Caco-2 (cell line): ENCODE measurements around the gene SAP130. TPM values are rescaled to one million over a fixed set of nuclear protein-coding genes. Genes with fewer than 3 reads are reported as not detected.

Source experiments
- BruUV-seq: library from RNA; stranded (reverse); fragments of 400-500 nt; replicated peaks from 2 replicates; lab custom pipeline; 2021; lab: Mats Ljungman, UMichigan
- CTCF ChIA-PET: fragments of 300-600 bp; sonication (Branson Sonifier 250); formaldehyde crosslinking; loops from one replicate; lab custom pipeline; 2022; ENCODE audit warnings: antibody characterized with exemption; lab: Charles Lee
- POLR2A ChIA-PET: fragments of 300-600 bp; sonication (Branson Sonifier 250); formaldehyde crosslinking; loops from one replicate; lab custom pipeline; 2022; ENCODE audit warnings: antibody characterized with exemption; lab: Charles Lee
- DNase-seq, 2 experiments: peaks; one replicate each; pipeline versions ENCODE4 v3.0.0 to v3.0.0-alpha.2; 2020 to 2022
- H3K27me3 ChIP-seq: replicated peaks from 2 replicates; pipeline ENCODE4 v1.6.0; 2011; ENCODE audit warnings: low read length; ENCODE audit not compliant: control insufficient read depth, insufficient read depth
- H3K36me3 ChIP-seq: 2 replicates; pipeline ENCODE4 v1.5.1; 2011; ENCODE audit warnings: low read length; ENCODE audit not compliant: control insufficient read depth, insufficient read depth
- H3K4me1 ChIP-seq: fragments of 250-450 bp; sonication (Bioruptor Pico); 2 replicates; pipeline ENCODE4 v1.5.1; 2020; ENCODE audit warnings: mild to moderate bottlenecking
- H3K4me3 ChIP-seq: 2 replicates; pipeline ENCODE4 v1.5.1; 2011; ENCODE audit warnings: low read depth, mild to moderate bottlenecking, control low read depth, low read length
- H3K9me3 ChIP-seq: fragments of 250-450 bp; sonication (Bioruptor Pico); 2 replicates; pipeline ENCODE4 v1.5.1; 2020; ENCODE audit warnings: mild to moderate bottlenecking, moderate library complexity
- H3K27ac Mint-ChIP-seq: one replicate; pipeline ENCODE4 v1.8.0; 2022; ENCODE audit warnings: mixed read lengths; ENCODE audit not compliant: unreplicated experiment
- H3K27me3 Mint-ChIP-seq: one replicate; pipeline ENCODE4 v1.8.0; 2022; ENCODE audit warnings: mixed read lengths; ENCODE audit not compliant: insufficient read depth, unreplicated experiment
- H3K36me3 Mint-ChIP-seq: one replicate; pipeline ENCODE4 v1.8.0; 2022; ENCODE audit warnings: mild to moderate bottlenecking, mixed read lengths; ENCODE audit not compliant: insufficient read depth, unreplicated experiment
- H3K4me1 Mint-ChIP-seq: one replicate; pipeline ENCODE4 v1.8.0; 2022; ENCODE audit warnings: low read depth, mixed read lengths; ENCODE audit not compliant: unreplicated experiment
- H3K4me3 Mint-ChIP-seq: one replicate; pipeline ENCODE4 v1.8.0; 2022; ENCODE audit warnings: mild to moderate bottlenecking, moderate library complexity, mixed read lengths; ENCODE audit not compliant: unreplicated experiment
- H3K9me3 Mint-ChIP-seq: one replicate; pipeline ENCODE4 v1.8.0; 2022; ENCODE audit warnings: mixed read lengths; ENCODE audit not compliant: unreplicated experiment
- CTCF ChIP-seq, 2 experiments: fragments of 200-600 bp in 1 of 2; IDR thresholded peaks; 1 replicate in 1 of 2; 2 replicates in 1 of 2; pipeline versions ENCODE4 v1.5.1 to v1.8.0; 2011 to 2022; ENCODE audit warnings: antibody characterized with exemption in 1 of 2, control low read depth in 1 of 2, inconsistent platforms in 1 of 2, low read depth in 1 of 2, low read length in 1 of 2, mild to moderate bottlenecking in 1 of 2, moderate library complexity in 1 of 2; ENCODE audit not compliant: insufficient read depth in 1 of 2, severe bottlenecking in 1 of 2, unreplicated experiment in 1 of 2
- intact Hi-C: fragments of 100-400 bp; cut with micrococcal nuclease; formaldehyde crosslinking; loops from one replicate; pipeline ENCODE4 v1.10.0; 2022; ENCODE audit not compliant: unreplicated experiment
- total RNA-seq: library from RNA; stranded (reverse); gene quantifications from 2 replicates; pipeline ENCODE4 v1.2.3, GENCODE V29; 2022

Gene SAP130
- total RNA-seq, 1 experiment from 2014 or later: 43.3 TPM

GRCh38 chr2:127893494-127893893, 134.4 kb downstream of the SAP130 start:
- Mint-ChIP-seq H3K36me3 (no peaks in the 10 kb centered on the region), H3K4me3 (no peak overlapping the region), H3K27me3 (no peaks in the 10 kb centered on the region), H3K4me1 (peaks cover 13% of the 10 kb centered on the region), H3K27ac (no peak overlapping the region), H3K9me3 (no peaks in the 10 kb centered on the region)
- Histone ChIP-seq H3K4me1 (peaks cover 5% of the 10 kb centered on the region), H3K36me3 (no peaks in the 10 kb centered on the region), H3K4me3 (no peak overlapping the region), H3K9me3 (no peaks in the 10 kb centered on the region), H3K27me3 (no peaks in the 10 kb centered on the region)
- no TSS peak for BruUV-seq
- CTCF ChIA-PET: no interaction called here
- no peak for TF ChIP-seq CTCF (IDR thresholded peaks at IDR 0.05; ENCODE audit: insufficient read depth in 1 of 2, low read depth in 1 of 2, low read length in 1 of 2, severe bottlenecking in 1 of 2, unreplicated experiment in 1 of 2)
- intact Hi-C loops: loop anchor here (2.0 kb wide), 1 partner anchor 13 kb away; no protein-coding TSS in a partner anchor
- DNase-seq: no peak
- POLR2A ChIA-PET: no interaction called here

- Mint-ChIP-seq H3K27ac (no peak overlapping the region), H3K4me1 (peaks cover 13% of the 10 kb centered on the region), H3K27me3 (no peaks in the 10 kb centered on the region), H3K36me3 (no peaks in the 10 kb centered on the region), H3K4me3 (no peak overlapping the region), H3K9me3 (no peaks in the 10 kb centered on the region)
- Histone ChIP-seq H3K9me3 (no peaks in the 10 kb centered on the region), H3K36me3 (no peaks in the 10 kb centered on the region), H3K4me3 (no peak overlapping the region), H3K27me3 (no peaks in the 10 kb centered on the region), H3K4me1 (peaks cover 8% of the 10 kb centered on the region)
- intact Hi-C loops: loop anchor here (2.0 kb wide), 1 partner anchor 14 kb away; no protein-coding TSS in a partner anchor
- CTCF ChIA-PET: interaction anchor here (0.6 to 0.7 kb wide), 2 partner anchors 21 to 117 kb away, joined by 3 to 5 read pairs; no protein-coding TSS in a partner anchor
- POLR2A ChIA-PET: no interaction called here
- no peak for DNase-seq
- no peak for TF ChIP-seq CTCF (IDR thresholded peaks at IDR 0.05; ENCODE audit: insufficient read depth in 1 of 2, low read depth in 1 of 2, low read length in 1 of 2, severe bottlenecking in 1 of 2, unreplicated experiment in 1 of 2)
- no TSS peak for BruUV-seq
Observed at GRCh38 chr2:127893033-127893432, 134.8 kb downstream of the SAP130 start.

GRCh38 chr2:127891811-127892210, 136.0 kb downstream of the SAP130 start:
- H3K4me1 Mint-ChIP-seq: peaks cover 13% of the 10 kb centered on the region
- H3K27ac Mint-ChIP-seq: no peak overlapping the region
- no peak overlapping the region for H3K4me3 ChIP-seq
- no peaks in the 10 kb centered on the region for H3K9me3 Mint-ChIP-seq
- ChIA-PET CTCF (no interaction called here), POLR2A (no interaction called here)
- no peaks in the 10 kb centered on the region for H3K9me3 ChIP-seq
- no peaks in the 10 kb centered on the region for H3K36me3 Mint-ChIP-seq
- DNase-seq: no peak
- TF ChIP-seq CTCF (IDR thresholded peaks at IDR 0.05; ENCODE audit: insufficient read depth in 1 of 2, low read depth in 1 of 2, low read length in 1 of 2, severe bottlenecking in 1 of 2, unreplicated experiment in 1 of 2): no peak
- H3K4me1 ChIP-seq: peaks cover 17% of the 10 kb centered on the region
- H3K27me3 Mint-ChIP-seq: no peaks in the 10 kb centered on the region
- no peaks in the 10 kb centered on the region for H3K27me3 ChIP-seq
- intact Hi-C loops: loop anchor here (2.0 kb wide), 1 partner anchor 15 kb away; no protein-coding TSS in a partner anchor
- no peaks in the 10 kb centered on the region for H3K36me3 ChIP-seq
- no TSS peak for BruUV-seq
- H3K4me3 Mint-ChIP-seq: no peak overlapping the region

Other genes starting within 250 kb of the SAP130 start
- gene WDR33, start 216.9 kb downstream of the SAP130 start, total RNA-seq: 74.9 and 77.5 TPM in 2 replicates
- gene POLR2D, start 169.9 kb downstream of the SAP130 start, total RNA-seq: 61.9 and 65.0 TPM in 2 replicates
- gene AMMECR1L, start 142.1 kb downstream of the SAP130 start, total RNA-seq: 28.1 and 29.3 TPM in 2 replicates
- gene UGGT1, start 63.1 kb upstream of the SAP130 start, total RNA-seq: 77.5 and 80.0 TPM in 2 replicates